Neutrophil (primary cell): Measurements from ENCODE around the gene COMT.

ENCODE experiments used
- H3K27ac ChIP-seq: fragments of 200-600 bp; sonication (generic); 2 replicates; pipeline ENCODE4 v1.5.1; 2016; ENCODE audit warnings: mild to moderate bottlenecking, moderate library complexity
- H3K27me3 ChIP-seq: fragments of 200-600 bp; sonication (generic); 2 replicates; pipeline ENCODE4 v1.6.0; 2016; ENCODE audit warnings: mild to moderate bottlenecking
- H3K36me3 ChIP-seq: fragments of 200-600 bp; sonication (generic); 2 replicates; pipeline ENCODE4 v1.5.1; 2017
- H3K4me1 ChIP-seq, 2 experiments: fragments of 200-600 bp in 1 of 2; sonication (generic) in 1 of 2; 1 replicate in 1 of 2; 2 replicates in 1 of 2; pipeline versions ENCODE4 v1.5.1 to v1.6.1; 2013 to 2016; ENCODE audit warnings: low read depth in 1 of 2, low read length in 1 of 2, mild to moderate bottlenecking in 1 of 2, moderate library complexity in 1 of 2; ENCODE audit not compliant: control insufficient read depth in 1 of 2, insufficient read depth in 1 of 2
- H3K4me3 ChIP-seq, 2 experiments: fragments of 200-600 bp in 1 of 2; sonication (generic) in 1 of 2; 1 replicate in 1 of 2; 2 replicates in 1 of 2; pipeline ENCODE4 v1.5.1; 2013 to 2016; ENCODE audit warnings: low read depth in 1 of 2, low read length in 1 of 2, mild to moderate bottlenecking in 1 of 2, moderate library complexity in 1 of 2
- H3K9me3 ChIP-seq: fragments of 200-600 bp; sonication (generic); 2 replicates; pipeline ENCODE4 v1.5.1; 2016
- TF ChIP-seq, protein P1 (sequence below): fragments of 200-600 bp; sonication (generic); IDR thresholded peaks from 2 replicates; pipeline ENCODE4 v1.5.1; 2016; ENCODE audit warnings: antibody characterized with exemption

COMT gene

DNA sequence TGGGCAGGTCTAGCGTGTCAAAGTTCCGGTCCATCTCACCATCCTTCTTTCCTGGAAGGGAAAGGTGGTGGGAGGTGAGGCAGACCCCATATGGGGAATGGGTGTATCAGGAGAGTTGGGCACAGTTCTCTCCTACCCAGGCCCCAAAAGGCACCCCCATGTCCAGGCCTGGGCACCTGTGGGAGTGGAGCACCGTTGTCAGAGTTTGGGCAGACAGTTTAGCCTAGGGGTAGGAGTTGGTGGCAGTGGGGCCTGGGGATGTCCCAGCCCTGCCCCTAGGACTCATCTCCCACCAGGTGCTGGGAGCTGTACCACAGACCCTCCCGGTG lies 34.1 kb downstream of the COMT start:
- H3K27me3 ChIP-seq = no peaks in the 10 kb centered on the region
- TF ChIP-seq, protein P1, sequence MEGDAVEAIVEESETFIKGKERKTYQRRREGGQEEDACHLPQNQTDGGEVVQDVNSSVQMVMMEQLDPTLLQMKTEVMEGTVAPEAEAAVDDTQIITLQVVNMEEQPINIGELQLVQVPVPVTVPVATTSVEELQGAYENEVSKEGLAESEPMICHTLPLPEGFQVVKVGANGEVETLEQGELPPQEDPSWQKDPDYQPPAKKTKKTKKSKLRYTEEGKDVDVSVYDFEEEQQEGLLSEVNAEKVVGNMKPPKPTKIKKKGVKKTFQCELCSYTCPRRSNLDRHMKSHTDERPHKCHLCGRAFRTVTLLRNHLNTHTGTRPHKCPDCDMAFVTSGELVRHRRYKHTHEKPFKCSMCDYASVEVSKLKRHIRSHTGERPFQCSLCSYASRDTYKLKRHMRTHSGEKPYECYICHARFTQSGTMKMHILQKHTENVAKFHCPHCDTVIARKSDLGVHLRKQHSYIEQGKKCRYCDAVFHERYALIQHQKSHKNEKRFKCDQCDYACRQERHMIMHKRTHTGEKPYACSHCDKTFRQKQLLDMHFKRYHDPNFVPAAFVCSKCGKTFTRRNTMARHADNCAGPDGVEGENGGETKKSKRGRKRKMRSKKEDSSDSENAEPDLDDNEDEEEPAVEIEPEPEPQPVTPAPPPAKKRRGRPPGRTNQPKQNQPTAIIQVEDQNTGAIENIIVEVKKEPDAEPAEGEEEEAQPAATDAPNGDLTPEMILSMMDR = no peak
- H3K4me1 ChIP-seq = peaks cover 17 to 24% of the 10 kb centered on the region in 2 experiments
- no peak overlapping the region for H3K27ac ChIP-seq
- H3K36me3 ChIP-seq = no peaks in the 10 kb centered on the region
- no peak overlapping the region for H3K4me3 ChIP-seq
- H3K9me3 ChIP-seq = no peaks in the 10 kb centered on the region

DNA sequence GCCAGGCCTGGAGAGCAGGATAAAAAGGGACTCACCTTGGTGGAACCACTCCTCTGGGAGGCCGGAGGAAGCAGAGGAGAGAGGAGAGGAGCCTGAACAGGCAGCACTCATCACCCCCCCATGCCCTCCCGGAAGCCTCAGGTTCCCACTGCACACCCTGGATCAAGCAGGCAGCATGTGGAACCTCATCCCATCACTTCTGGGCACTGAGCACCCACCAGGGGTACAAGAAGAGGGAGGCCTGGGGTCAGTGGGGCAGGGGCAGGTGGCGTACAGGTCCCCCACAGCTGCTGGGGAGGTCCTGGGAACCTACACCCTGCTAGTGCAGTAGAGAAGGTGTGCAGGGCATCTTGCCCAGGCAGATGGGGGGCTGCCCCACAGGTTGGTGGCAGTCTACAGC lies 35.1 kb downstream of the COMT start:
- no peaks in the 10 kb centered on the region for H3K27me3 ChIP-seq
- H3K36me3 ChIP-seq = no peaks in the 10 kb centered on the region

DNA sequence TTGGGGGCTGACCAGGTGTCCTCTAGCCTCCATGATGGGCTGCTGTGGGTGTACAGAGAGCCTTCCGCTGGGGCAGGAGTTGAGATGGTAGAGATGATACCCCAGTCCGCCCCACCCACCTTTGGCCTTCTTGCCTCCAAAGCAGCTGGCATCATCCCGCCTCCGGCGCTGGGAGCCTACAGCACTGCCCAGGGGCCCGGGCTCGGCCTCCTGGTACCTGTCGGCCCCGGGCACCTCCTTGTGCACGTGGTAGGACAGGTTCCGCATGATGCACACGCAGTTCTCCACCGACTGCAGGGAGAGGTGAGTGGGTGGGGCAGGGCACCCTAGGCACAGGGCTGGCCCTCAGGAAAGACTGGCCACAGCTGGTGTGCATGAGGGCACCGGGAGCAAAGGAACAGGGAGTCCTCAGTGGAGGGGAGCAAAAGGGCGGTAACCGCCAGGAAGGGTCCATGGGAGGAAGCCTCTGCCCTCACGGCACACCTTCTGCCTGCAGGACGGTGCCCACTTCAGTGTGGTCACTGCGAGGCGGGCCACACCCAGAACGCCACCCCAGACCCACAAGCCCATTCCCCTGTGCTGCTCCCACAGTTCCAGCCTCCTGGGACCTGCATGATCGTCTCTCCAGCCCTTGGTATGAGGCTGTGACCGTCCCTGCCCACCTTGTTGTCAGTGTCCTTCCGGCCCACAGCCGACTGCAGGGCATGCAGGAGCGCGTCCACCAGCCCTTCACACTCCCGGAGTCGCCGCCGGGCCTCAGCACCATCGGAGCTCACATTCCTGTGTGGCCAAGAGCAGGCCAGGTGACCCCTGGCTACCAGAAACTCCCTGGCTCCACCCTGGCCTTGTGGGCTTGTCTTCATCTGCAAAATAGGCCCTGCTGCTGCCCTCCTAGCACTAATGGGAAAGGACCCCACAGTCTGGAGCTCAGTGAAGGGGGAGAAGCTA lies 36.0 kb downstream of the COMT start:
- no peaks in the 10 kb centered on the region for H3K36me3 ChIP-seq
- H3K27me3 ChIP-seq = no peaks in the 10 kb centered on the region
- H3K9me3 ChIP-seq = no peaks in the 10 kb centered on the region
- TF ChIP-seq, protein P1 = no peak
- H3K27ac ChIP-seq = no peak overlapping the region
- no peak overlapping the region for H3K4me3 ChIP-seq
- peaks cover 16 to 17% of the 10 kb centered on the region in 2 experiments for H3K4me1 ChIP-seq

More for the DNA sequence above, 35.1 kb downstream of the COMT start:
- no peak overlapping the region for H3K27ac ChIP-seq
- peaks cover 16 to 17% of the 10 kb centered on the region in 2 experiments for H3K4me1 ChIP-seq
- no peaks in the 10 kb centered on the region for H3K9me3 ChIP-seq
- TF ChIP-seq, protein P1 = no peak
- no peak overlapping the region for H3K4me3 ChIP-seq

DNA sequence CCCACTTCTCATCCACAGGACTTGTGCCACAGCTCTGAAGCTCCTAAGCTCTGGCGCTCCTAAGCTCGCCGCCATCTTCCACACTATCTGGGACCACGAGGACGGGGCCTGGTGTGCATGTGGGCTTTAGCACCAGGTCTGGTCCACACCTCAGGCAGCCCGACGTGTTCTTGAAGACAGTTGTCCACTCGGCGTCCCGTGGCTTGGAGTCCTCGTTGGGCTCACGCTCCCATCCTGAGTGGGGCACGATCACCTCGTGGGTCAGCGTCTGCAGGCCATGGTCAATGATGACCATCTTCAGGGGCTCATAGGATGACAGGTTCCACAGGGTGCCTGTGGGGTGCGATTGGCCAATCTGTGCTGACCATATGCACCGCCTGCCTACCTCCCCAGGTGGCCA lies 37.2 kb downstream of the COMT start:
- TF ChIP-seq, protein P1 = no peak
- no peaks in the 10 kb centered on the region for H3K27me3 ChIP-seq
- H3K27ac ChIP-seq = no peak overlapping the region
- H3K4me3 ChIP-seq = no peak overlapping the region
- H3K4me1 ChIP-seq = peaks cover 16 to 17% of the 10 kb centered on the region in 2 experiments
- no peaks in the 10 kb centered on the region for H3K36me3 ChIP-seq
- H3K9me3 ChIP-seq = no peaks in the 10 kb centered on the region

DNA sequence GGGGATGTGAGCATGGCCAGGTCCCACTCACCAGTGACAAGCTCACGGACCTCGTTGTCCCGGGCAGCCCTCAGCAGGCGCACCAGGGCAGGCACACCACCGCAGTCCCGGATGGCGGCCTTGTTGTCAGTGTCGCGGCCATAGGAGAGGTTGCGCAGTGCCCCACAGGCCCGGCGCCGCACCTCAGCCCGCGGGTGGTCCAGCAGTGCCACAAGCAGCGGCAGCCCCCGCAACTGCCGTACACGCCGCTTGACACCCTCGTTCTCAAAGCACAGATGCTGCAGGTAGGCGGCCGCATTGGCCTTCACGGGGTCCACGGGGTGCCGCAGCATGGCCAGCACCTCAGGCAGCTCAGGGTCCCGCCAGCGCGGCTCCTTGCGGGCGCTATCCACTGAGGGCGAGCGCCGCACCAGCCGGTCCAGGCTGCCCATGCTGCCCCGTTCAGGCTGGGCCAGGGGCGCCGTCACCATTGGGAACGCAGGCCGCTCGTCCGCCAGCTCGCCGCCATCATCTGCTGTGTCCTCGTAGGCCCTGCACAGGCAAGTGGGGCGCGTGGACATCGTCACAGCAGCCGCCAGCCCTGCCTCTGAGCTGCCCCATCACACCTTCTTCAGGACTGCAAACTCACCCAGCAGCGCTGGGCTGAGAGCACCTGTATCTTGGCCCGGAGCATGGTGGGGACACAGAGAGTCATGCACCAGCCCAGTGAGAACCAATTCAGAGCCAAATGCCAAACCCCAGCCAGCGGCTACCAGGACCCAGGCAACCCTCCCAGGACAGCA lies 38.3 kb downstream of the COMT start:
- H3K4me3 ChIP-seq = no peak overlapping the region
- H3K4me1 ChIP-seq = peaks cover 8 to 9% of the 10 kb centered on the region in 2 experiments
- no peak overlapping the region for H3K27ac ChIP-seq
- TF ChIP-seq, protein P1 = no peak
- no peaks in the 10 kb centered on the region for H3K27me3 ChIP-seq
- H3K9me3 ChIP-seq = no peaks in the 10 kb centered on the region
- no peaks in the 10 kb centered on the region for H3K36me3 ChIP-seq
